Measurements from ENCODE around the gene PRKCB. TPM values are rescaled to one million over a fixed set of nuclear protein-coding genes. Genes with fewer than 3 reads are reported as not detected.

PRKCB gene
- total and polyA plus RNA-seq, 7 donors, result 0.13 to 1.5 (median 0.83) TPM

- H3K4me1 ChIP-seq, result no peaks in the 10 kb centered on the region
- intact Hi-C loops (cut with DNase I), result no loop called here
- no peak overlapping the region for H3K27ac ChIP-seq
- H3K4me3 ChIP-seq, result no peak overlapping the region
- WGBS, 3 donors, result 65 to 70% (median 66%) methylated on average over 8 of the region's 8 CpGs
- H3K36me3 ChIP-seq (ENCODE audit: insufficient read depth in 1 of 2, low read depth in 1 of 2), result no peaks in the 10 kb centered on the region
- no peak for TF ChIP-seq CTCF (IDR thresholded peaks at IDR 0.05)
- ATAC-seq (no peak), DNase-seq (no peak)
- no peaks in the 10 kb centered on the region for H3K9me3 ChIP-seq
- H3K27me3 ChIP-seq (ENCODE audit: insufficient read depth in 3 of 3, low read length in 2 of 3), result no peaks in the 10 kb centered on the region
Measured at GRCh38 chr16:24071666-24072360, 236.0 kb downstream of the PRKCB start.

- DNase-seq (no peak), ATAC-seq (no peak)
- no peak for TF ChIP-seq CTCF (IDR thresholded peaks at IDR 0.05)
- no peaks in the 10 kb centered on the region for H3K9me3 ChIP-seq
- no peaks in the 10 kb centered on the region for H3K36me3 ChIP-seq (ENCODE audit: insufficient read depth in 1 of 2, low read depth in 1 of 2)
- no peaks in the 10 kb centered on the region for H3K4me1 ChIP-seq
- H3K27ac ChIP-seq, result no peak overlapping the region
- 75 to 92% (median 88%) methylated on average over 8 of the region's 8 CpGs for WGBS, 3 donors
- no peaks in the 10 kb centered on the region for H3K27me3 ChIP-seq (ENCODE audit: insufficient read depth in 3 of 3, low read length in 2 of 3)
- intact Hi-C loops (cut with DNase I), result no loop called here
- no peak overlapping the region for H3K4me3 ChIP-seq
Measured at GRCh38 chr16:24073321-24073720, 237.5 kb downstream of the PRKCB start.

- Histone ChIP-seq H3K36me3 (ENCODE audit: insufficient read depth in 1 of 2, low read depth in 1 of 2) (no peaks in the 10 kb centered on the region), H3K4me3 (no peak overlapping the region), H3K27me3 (ENCODE audit: insufficient read depth in 3 of 3, low read length in 2 of 3) (no peaks in the 10 kb centered on the region), H3K4me1 (no peaks in the 10 kb centered on the region), H3K9me3 (no peaks in the 10 kb centered on the region), H3K27ac (no peak overlapping the region)
- ATAC-seq, result no peak
- no peak for TF ChIP-seq CTCF (IDR thresholded peaks at IDR 0.05)
- no peak for DNase-seq
- intact Hi-C loops (cut with DNase I), result no loop called here
- WGBS, 3 donors, result 63 to 67% (median 66%) methylated on average over 5 of the region's 5 CpGs
Measured at GRCh38 chr16:24074574-24074973, 238.8 kb downstream of the PRKCB start.

GRCh38 chr16:24075302-24075701, 239.5 kb downstream of the PRKCB start:
- intact Hi-C loops (cut with DNase I), result no loop called here
- no peaks in the 10 kb centered on the region for H3K9me3 ChIP-seq
- WGBS, 3 donors, result 58 to 81% (median 73%) methylated on average over 1 of the region's 1 CpG
- no peaks in the 10 kb centered on the region for H3K4me1 ChIP-seq
- H3K36me3 ChIP-seq (ENCODE audit: insufficient read depth in 1 of 2, low read depth in 1 of 2), result no peaks in the 10 kb centered on the region
- no peak for TF ChIP-seq CTCF (IDR thresholded peaks at IDR 0.05)
- no peaks in the 10 kb centered on the region for H3K27me3 ChIP-seq (ENCODE audit: insufficient read depth in 3 of 3, low read length in 2 of 3)
- H3K4me3 ChIP-seq, result no peak overlapping the region
- DNase-seq, result no peak
- no peak for ATAC-seq
- H3K27ac ChIP-seq, result no peak overlapping the region
